Gastrocnemius medialis (tissue), 4 donors: Measurements from ENCODE around the gene CRABP2. TPM values are rescaled to one million over a fixed set of nuclear protein-coding genes. Genes with fewer than 3 reads are reported as not detected.

Source experiments
- ATAC-seq, 2 donors: fragments of 150-250 bp; one replicate each; pipeline ENCODE4 v1.9.1; 2016
- DNase-seq, 2 donors: peaks; one replicate each; pipeline ENCODE4 v3.0.0-alpha.2; 2019
- H3K27ac ChIP-seq, 4 donors: fragments of 200-600 bp; sonication (generic); 1 replicate in 1 of 4; 2 replicates in 3 of 4; pipeline ENCODE4 v1.5.1; 2016 to 2018; ENCODE audit warnings: mild to moderate bottlenecking in 2 of 4, moderate library complexity in 1 of 4
- H3K27me3 ChIP-seq, 3 donors: fragments of 200-600 bp; sonication (generic) in 2 of 3; 1 replicate in 1 of 3; 2 replicates in 2 of 3; pipeline versions ENCODE4 v1.5.1 to v1.6.0; 2016 to 2019; ENCODE audit warnings: mild to moderate bottlenecking in 1 of 3, moderate library complexity in 1 of 3
- H3K36me3 ChIP-seq, 2 donors: fragments of 200-600 bp; sonication (generic) in 1 of 2; one replicate each; pipeline ENCODE4 v1.5.1; 2017 to 2018
- H3K4me1 ChIP-seq, 2 donors: fragments of 200-600 bp; sonication (generic) in 1 of 2; one replicate each; pipeline ENCODE4 v1.5.1; 2016 to 2017; ENCODE audit warnings: mild to moderate bottlenecking in 2 of 2
- H3K4me3 ChIP-seq, 4 donors: fragments of 200-600 bp; sonication (generic) in 3 of 4; 1 replicate in 1 of 4; 2 replicates in 3 of 4; pipeline ENCODE4 v1.5.1; 2016 to 2019; ENCODE audit warnings: mild to moderate bottlenecking in 2 of 4
- H3K9me3 ChIP-seq, 3 donors: fragments of 200-600 bp; sonication (generic) in 2 of 3; 1 replicate in 1 of 3; 2 replicates in 2 of 3; pipeline ENCODE4 v1.5.1; 2016 to 2019
- POLR2A ChIP-seq, 2 donors: fragments of 450-650 bp; IDR thresholded peaks; one replicate each; pipeline ENCODE4 v1.6.1; 2017; ENCODE audit warnings: antibody characterized with exemption in 2 of 2, mild to moderate bottlenecking in 2 of 2, moderate library complexity in 2 of 2
- in situ Hi-C, 4 donors: fragments of 200-750 bp; cut with MboI; loops; one replicate each; pipeline versions ENCODE4 v1.15.0 to v1.8.0; 2017; ENCODE audit warnings: low sequenced_read_pairs in 4 of 4
- intact Hi-C: fragments of 100-400 bp; cut with DNase I; formaldehyde crosslinking; loops from one replicate; pipeline ENCODE4 v1.15.1; 2023; ENCODE audit warnings: low total_unique reads
- total RNA-seq, 4 donors: library from RNA; depleted of rRNA; stranded (reverse); fragments of >200 nt; gene quantifications; one replicate each; pipeline versions ENCODE4 v1.1.0 to v1.2.3, GENCODE V29; 2016
- TF ChIP-seq, protein P1 (sequence below), 5 experiments: fragments of 450-650 bp in 3 of 5; fragments of 200-600 bp in 2 of 5; sonication (generic) in 2 of 5; IDR thresholded peaks in 4 of 5; conservative IDR thresholded peaks in 1 of 5; 1 replicate in 4 of 5; 2 replicates in 1 of 5; pipeline ENCODE4 v1.5.1; 2016 to 2019; ENCODE audit warnings: antibody characterized with exemption in 5 of 5, mild to moderate bottlenecking in 3 of 5, moderate library complexity in 3 of 5

Gene CRABP2
- total RNA-seq, 4 donors from 2014 or later = 0.98 to 1.3 TPM; not detected in 2

DNA sequence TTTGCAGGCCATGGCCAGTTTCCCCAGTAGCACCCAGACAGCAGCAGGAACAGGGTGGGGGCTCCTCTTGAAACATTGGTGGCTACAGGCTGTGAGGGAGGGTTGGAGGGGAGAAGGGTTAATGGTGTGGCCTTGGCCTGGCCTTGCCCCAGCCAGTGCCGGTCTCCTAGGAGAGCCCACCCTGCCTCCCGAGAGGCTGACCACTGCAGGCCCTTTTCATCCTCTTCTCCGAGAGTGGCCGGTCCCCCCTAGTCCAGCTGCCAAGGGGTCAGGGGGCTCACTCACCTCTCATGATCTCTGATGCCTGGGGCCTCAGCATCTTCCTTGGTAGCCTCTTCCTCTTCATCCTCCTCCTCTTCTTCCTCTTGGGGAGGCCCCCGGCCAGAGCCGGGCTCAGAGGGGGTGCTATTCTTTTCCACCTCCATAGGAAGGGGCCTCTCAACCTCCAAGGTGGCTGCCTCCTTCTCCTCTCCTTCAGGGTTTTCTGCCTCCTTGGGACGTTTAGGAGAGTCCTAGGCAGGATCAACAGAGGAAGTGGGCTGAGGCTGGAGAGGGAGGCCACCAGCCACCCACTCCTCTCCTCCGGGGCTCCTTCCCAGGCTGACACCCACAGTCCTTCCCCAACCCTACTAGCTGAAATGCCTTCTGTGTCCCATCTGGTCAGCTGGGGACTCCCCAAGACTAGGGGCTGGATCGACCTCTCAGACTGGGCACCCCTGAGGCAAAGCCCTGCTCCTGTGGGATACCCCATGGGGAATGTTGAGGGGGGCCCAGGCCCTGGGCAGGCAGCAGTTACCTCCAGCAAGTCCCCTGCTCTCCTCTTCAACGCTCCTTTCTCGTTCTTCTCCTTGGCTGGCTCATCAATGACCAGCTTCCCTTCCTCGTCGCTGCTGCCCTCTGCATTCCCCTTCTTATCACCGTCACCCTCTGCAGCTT is 38.3 kb upstream of the CRABP2 start:
- H3K36me3 ChIP-seq = peaks cover 0 to 31% of the 10 kb centered on the region in 2 donors
- no peak for TF ChIP-seq POLR2A (IDR thresholded peaks at IDR 0.05)
- TF ChIP-seq, protein P1, sequence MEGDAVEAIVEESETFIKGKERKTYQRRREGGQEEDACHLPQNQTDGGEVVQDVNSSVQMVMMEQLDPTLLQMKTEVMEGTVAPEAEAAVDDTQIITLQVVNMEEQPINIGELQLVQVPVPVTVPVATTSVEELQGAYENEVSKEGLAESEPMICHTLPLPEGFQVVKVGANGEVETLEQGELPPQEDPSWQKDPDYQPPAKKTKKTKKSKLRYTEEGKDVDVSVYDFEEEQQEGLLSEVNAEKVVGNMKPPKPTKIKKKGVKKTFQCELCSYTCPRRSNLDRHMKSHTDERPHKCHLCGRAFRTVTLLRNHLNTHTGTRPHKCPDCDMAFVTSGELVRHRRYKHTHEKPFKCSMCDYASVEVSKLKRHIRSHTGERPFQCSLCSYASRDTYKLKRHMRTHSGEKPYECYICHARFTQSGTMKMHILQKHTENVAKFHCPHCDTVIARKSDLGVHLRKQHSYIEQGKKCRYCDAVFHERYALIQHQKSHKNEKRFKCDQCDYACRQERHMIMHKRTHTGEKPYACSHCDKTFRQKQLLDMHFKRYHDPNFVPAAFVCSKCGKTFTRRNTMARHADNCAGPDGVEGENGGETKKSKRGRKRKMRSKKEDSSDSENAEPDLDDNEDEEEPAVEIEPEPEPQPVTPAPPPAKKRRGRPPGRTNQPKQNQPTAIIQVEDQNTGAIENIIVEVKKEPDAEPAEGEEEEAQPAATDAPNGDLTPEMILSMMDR (IDR thresholded peaks at IDR 0.05 in 4 of 5, conservative IDR thresholded peaks at IDR 0.05 in 1 of 5) = no peak
- intact Hi-C loops (loop anchor here (5.0 to 10.0 kb wide), 3 partner anchors 81 to 619 kb away; partner anchors contain the start of genes CCT3 and TSACC), in situ Hi-C loops (loop anchor here in 1 of 4 donors (25.0 kb wide), 1 partner anchor 681 kb away; the partner anchor contains the start of genes LAMTOR2, RAB25 and UBQLN4)
- DNase-seq (no peak), ATAC-seq (no peak)
- H3K9me3 ChIP-seq = no peaks in the 10 kb centered on the region
- H3K4me1 ChIP-seq = peaks cover 46 to 47% of the 10 kb centered on the region in 2 donors
- peak overlapping the region in 3 of 4 donors; percentile 38 to 100 (median 100) for H3K27ac ChIP-seq
- H3K4me3 ChIP-seq = no peak overlapping the region
- H3K27me3 ChIP-seq = no peaks in the 10 kb centered on the region

DNA sequence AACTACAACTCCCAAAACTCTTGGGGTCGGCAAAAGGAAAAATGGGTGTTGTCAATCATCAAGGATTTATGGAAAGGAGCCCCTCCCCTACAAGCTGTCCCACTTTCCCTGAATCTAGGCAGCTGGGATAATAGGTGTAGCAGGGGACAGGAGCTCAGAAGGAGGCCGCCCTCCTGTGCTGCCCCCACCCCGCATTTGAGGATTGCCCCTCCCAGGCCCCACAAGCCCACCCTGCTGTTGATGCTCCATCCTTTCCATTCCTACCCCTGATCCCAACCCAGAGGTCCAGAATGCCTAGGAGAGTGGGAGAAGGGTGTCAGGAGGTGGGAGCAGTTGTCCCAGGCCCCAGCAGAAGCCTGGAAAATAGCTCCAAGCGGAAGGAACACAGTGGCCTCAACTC is 37.4 kb upstream of the CRABP2 start:
- TF ChIP-seq, protein P1 (IDR thresholded peaks at IDR 0.05 in 4 of 5, conservative IDR thresholded peaks at IDR 0.05 in 1 of 5) = no peak
- DNase-seq = no peak
- Histone ChIP-seq H3K27me3 (no peaks in the 10 kb centered on the region), H3K9me3 (no peaks in the 10 kb centered on the region), H3K27ac (peak overlapping the region in 2 of 4 donors; percentile 38 to 90), H3K4me3 (no peak overlapping the region), H3K4me1 (peaks cover 38 to 40% of the 10 kb centered on the region in 2 donors), H3K36me3 (peaks cover 0 to 37% of the 10 kb centered on the region in 2 donors)
- in situ Hi-C loops (loop anchor here in 1 of 4 donors (25.0 kb wide), 1 partner anchor 680 kb away; the partner anchor contains the start of genes LAMTOR2, RAB25 and UBQLN4), intact Hi-C loops (loop anchor here (5.0 to 10.0 kb wide), 3 partner anchors 80 to 618 kb away; partner anchors contain the start of genes CCT3 and TSACC)
- ATAC-seq = no peak

DNA sequence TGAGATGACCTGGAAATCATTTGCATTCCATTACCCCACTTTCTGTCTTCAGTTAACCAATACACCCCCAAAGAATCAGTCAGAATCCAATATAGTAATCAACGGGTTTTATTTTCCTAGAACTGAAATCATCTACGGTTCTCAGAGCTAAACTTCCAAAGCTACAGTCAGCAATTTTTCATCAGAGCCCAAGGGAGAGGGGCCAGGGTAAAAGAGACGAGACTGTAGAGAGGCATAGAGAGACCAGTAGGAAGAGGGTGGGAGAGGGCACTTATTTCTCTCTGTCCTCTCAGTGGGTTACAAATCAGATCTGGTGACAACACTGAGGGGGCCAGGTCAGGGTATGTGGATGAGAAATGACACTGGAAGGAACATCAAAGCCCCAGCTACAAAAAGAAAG is 36.6 kb upstream of the CRABP2 start:
- H3K27me3 ChIP-seq = no peaks in the 10 kb centered on the region
- peaks cover 32 to 35% of the 10 kb centered on the region in 2 donors for H3K4me1 ChIP-seq
- no peaks in the 10 kb centered on the region for H3K9me3 ChIP-seq
- DNase-seq (no peak), ATAC-seq (no peak)
- in situ Hi-C loops (loop anchor here in 1 of 4 donors (25.0 kb wide), 1 partner anchor 680 kb away; the partner anchor contains the start of genes LAMTOR2, RAB25 and UBQLN4), intact Hi-C loops (loop anchor here (5.0 to 10.0 kb wide), 3 partner anchors 80 to 617 kb away; partner anchors contain the start of genes CCT3 and TSACC)
- H3K4me3 ChIP-seq = peak overlapping the region in 2 of 4 donors; percentile 78 to 94
- peak overlapping the region; percentile 87 to 99 (median 92) for H3K27ac ChIP-seq
- H3K36me3 ChIP-seq = peaks cover 0 to 40% of the 10 kb centered on the region in 2 donors
- TF ChIP-seq, protein P1 (IDR thresholded peaks at IDR 0.05 in 4 of 5, conservative IDR thresholded peaks at IDR 0.05 in 1 of 5) = no peak
- no peak for TF ChIP-seq POLR2A (IDR thresholded peaks at IDR 0.05)

DNA sequence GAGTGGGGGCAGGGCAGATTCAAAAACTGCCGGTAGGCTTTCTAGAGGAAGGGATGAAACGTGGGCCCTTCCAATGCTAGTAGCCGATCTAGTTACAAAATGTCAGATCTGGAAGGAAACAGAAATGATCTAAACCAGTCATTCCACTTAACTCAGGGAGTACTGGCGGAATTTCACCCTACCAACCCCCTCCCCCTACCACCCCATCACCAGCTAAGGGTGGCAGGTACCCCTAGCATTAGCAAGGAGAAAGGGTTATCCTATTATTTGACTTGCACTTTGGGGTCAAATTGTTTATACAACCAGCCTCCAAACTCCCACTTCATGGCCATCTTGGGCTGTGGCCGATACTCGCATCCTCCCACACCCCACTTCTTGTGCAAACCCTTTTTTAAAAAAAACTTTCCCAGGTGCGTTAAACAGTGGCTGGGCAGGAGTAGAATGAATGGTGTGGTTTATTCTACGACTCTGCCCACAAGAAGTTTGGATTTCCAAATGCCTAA is 36.1 kb upstream of the CRABP2 start:
- Histone ChIP-seq H3K36me3 (peaks cover 0 to 45% of the 10 kb centered on the region in 2 donors), H3K27ac (peak overlapping the region; percentile 87 to 99 (median 92)), H3K4me1 (peaks cover 32 to 35% of the 10 kb centered on the region in 2 donors), H3K9me3 (no peaks in the 10 kb centered on the region), H3K4me3 (peak overlapping the region; percentile 53 to 94 (median 76)), H3K27me3 (no peaks in the 10 kb centered on the region)
- intact Hi-C loops (loop anchor here (1.0 to 10.0 kb wide), 5 partner anchors 13 to 617 kb away; partner anchors contain the start of genes CCT3, ISG20L2, METTL25B and PRCC), in situ Hi-C loops (loop anchor here in 1 of 4 donors (25.0 kb wide), 1 partner anchor 679 kb away; the partner anchor contains the start of genes LAMTOR2, RAB25 and UBQLN4)
- TF ChIP-seq, protein P1 (IDR thresholded peaks at IDR 0.05 in 4 of 5, conservative IDR thresholded peaks at IDR 0.05 in 1 of 5) = no peak
- no peak for TF ChIP-seq POLR2A (IDR thresholded peaks at IDR 0.05)
- DNase-seq = no peak
- no peak for ATAC-seq
